OCI-LY1 (cell line): ENCODE measurements around the gene NFYC.

Source experiments
- CTCF ChIP-seq: fragments of 200-600 bp; sonication (generic), shearing (Covaris generic); IDR thresholded peaks from 2 replicates; pipeline ENCODE4 v1.5.1; 2017; ENCODE audit warnings: mild to moderate bottlenecking, antibody characterized with exemption, low read length, moderate library complexity, mixed read lengths
- EZH2 ChIP-seq: fragments of 200-600 bp; sonication (generic), shearing (Covaris generic); IDR thresholded peaks from 2 replicates; pipeline ENCODE4 v1.8.0; 2017; ENCODE audit warnings: borderline replicate concordance, mixed run types, mild to moderate bottlenecking, antibody characterized with exemption, low read length, moderate library complexity, mixed read lengths

- TF ChIP-seq CTCF (no peak), EZH2 (no peak)
Observed at GRCh38 chr1:40691538-40692428, at the start of gene NFYC.
